ENCODE results near the gene FSIP1.

The FSIP1 gene

GRCh38 chr15:39741258-39741657, 41.4 kb downstream of the FSIP1 start:
- DNase-seq = no peak
- no peaks in the 10 kb centered on the region for H3K9me3 ChIP-seq (ENCODE audit: severe bottlenecking)
- H3K27ac ChIP-seq = no peak overlapping the region

GRCh38 chr15:39738998-39739397, 43.6 kb downstream of the FSIP1 start:
- TF ChIP-seq CTCF (IDR thresholded peaks at IDR 0.05; ENCODE audit: low read depth, low read length) = no peak
- H3K27me3 ChIP-seq (ENCODE audit: insufficient read depth, low read depth, severe bottlenecking) = no peaks in the 10 kb centered on the region
- no peak for DNase-seq
- no peak overlapping the region for H3K4me3 ChIP-seq (ENCODE audit: low read depth, low read length)
- no peaks in the 10 kb centered on the region for H3K9me3 ChIP-seq (ENCODE audit: severe bottlenecking)
- H3K36me3 ChIP-seq = no peaks in the 10 kb centered on the region
- H3K27ac ChIP-seq = no peak overlapping the region

More at GRCh38 chr15:39741258-39741657, 41.4 kb downstream of the FSIP1 start:
- no peak for TF ChIP-seq CTCF (IDR thresholded peaks at IDR 0.05; ENCODE audit: low read depth, low read length)
- Histone ChIP-seq H3K27me3 (ENCODE audit: insufficient read depth, low read depth, severe bottlenecking) (no peaks in the 10 kb centered on the region), H3K36me3 (no peaks in the 10 kb centered on the region), H3K4me3 (ENCODE audit: low read depth, low read length) (no peak overlapping the region)

GRCh38 chr15:39737196-39737550, 45.5 kb downstream of the FSIP1 start:
- H3K9me3 ChIP-seq (ENCODE audit: severe bottlenecking) = no peaks in the 10 kb centered on the region
- H3K4me3 ChIP-seq (ENCODE audit: low read depth, low read length) = no peak overlapping the region
- H3K27me3 ChIP-seq (ENCODE audit: insufficient read depth, low read depth, severe bottlenecking) = no peaks in the 10 kb centered on the region
- H3K27ac ChIP-seq = no peak overlapping the region
- TF ChIP-seq CTCF (IDR thresholded peaks at IDR 0.05; ENCODE audit: low read depth, low read length) = no peak
- DNase-seq = no peak
- no peaks in the 10 kb centered on the region for H3K36me3 ChIP-seq

GRCh38 chr15:39736412-39737195, 46.0 kb downstream of the FSIP1 start:
- Histone ChIP-seq H3K36me3 (no peaks in the 10 kb centered on the region), H3K27ac (no peak overlapping the region), H3K9me3 (ENCODE audit: severe bottlenecking) (no peaks in the 10 kb centered on the region), H3K4me3 (ENCODE audit: low read depth, low read length) (no peak overlapping the region), H3K27me3 (ENCODE audit: insufficient read depth, low read depth, severe bottlenecking) (no peaks in the 10 kb centered on the region)
- no peak for DNase-seq
- no peak for TF ChIP-seq CTCF (IDR thresholded peaks at IDR 0.05; ENCODE audit: low read depth, low read length)

- no peaks in the 10 kb centered on the region for H3K9me3 ChIP-seq (ENCODE audit: severe bottlenecking)
- H3K4me3 ChIP-seq (ENCODE audit: low read depth, low read length) = no peak overlapping the region
- no peaks in the 10 kb centered on the region for H3K27me3 ChIP-seq (ENCODE audit: insufficient read depth, low read depth, severe bottlenecking)
- DNase-seq = no peak
- H3K27ac ChIP-seq = no peak overlapping the region
- no peaks in the 10 kb centered on the region for H3K36me3 ChIP-seq
- TF ChIP-seq CTCF (IDR thresholded peaks at IDR 0.05; ENCODE audit: low read depth, low read length) = no peak
These were observed 47.4 kb downstream of the FSIP1 start for GRCh38 chr15:39735120-39735717.
